ENCODE results near the gene CNIH2. TPM values are rescaled to one million over a fixed set of nuclear protein-coding genes. Genes with fewer than 3 reads are reported as not detected.

CNIH2 gene
- polyA plus RNA-seq, 1 donor = 2.3 TPM

- no peak for DNase-seq (ENCODE audit: low read depth)
These were observed 51.2 kb downstream of the CNIH2 start for GRCh38 chr11:66329165-66329673.

- DNase-seq (ENCODE audit: low read depth) = no peak
These were observed 53.0 kb downstream of the CNIH2 start for GRCh38 chr11:66330931-66331330.

- DNase-seq (ENCODE audit: low read depth) = no peak
These were observed 53.8 kb downstream of the CNIH2 start for GRCh38 chr11:66331542-66332370.

- no peak for DNase-seq (ENCODE audit: low read depth)
These were observed 54.6 kb downstream of the CNIH2 start for GRCh38 chr11:66332371-66333219.

- DNase-seq (ENCODE audit: low read depth) = no peak
These were observed 55.4 kb downstream of the CNIH2 start for GRCh38 chr11:66333220-66333877.

Other genes with a start within 250 kb of the CNIH2 start
- gene GAL3ST3, start 229.0 kb upstream of the CNIH2 start, polyA plus RNA-seq (ENCODE audit: insufficient read length) = 0.78 TPM
- 121 TPM for gene SF3B2, start 225.8 kb upstream of the CNIH2 start, polyA plus RNA-seq (ENCODE audit: insufficient read length)
- 28.3 TPM for gene PACS1, start 207.9 kb upstream of the CNIH2 start, polyA plus RNA-seq (ENCODE audit: insufficient read length)
- 19.0 TPM for gene KLC2, start 20.5 kb upstream of the CNIH2 start, polyA plus RNA-seq (ENCODE audit: insufficient read length)
- 89.7 TPM for gene RAB1B, start 9.5 kb upstream of the CNIH2 start, polyA plus RNA-seq (ENCODE audit: insufficient read length)
- gene YIF1A, start 11.0 kb downstream of the CNIH2 start, polyA plus RNA-seq (ENCODE audit: insufficient read length) = 48.9 TPM
- not detected for gene TMEM151A, start 13.7 kb downstream of the CNIH2 start, polyA plus RNA-seq (ENCODE audit: insufficient read length)
- 76.4 TPM for gene CD248, start 38.9 kb downstream of the CNIH2 start, polyA plus RNA-seq (ENCODE audit: insufficient read length)
- 12.1 TPM for gene RIN1, start 58.3 kb downstream of the CNIH2 start, polyA plus RNA-seq (ENCODE audit: insufficient read length)
- 21.8 TPM for gene BRMS1, start 66.9 kb downstream of the CNIH2 start, polyA plus RNA-seq (ENCODE audit: insufficient read length)
- gene B4GAT1, start 69.5 kb downstream of the CNIH2 start, polyA plus RNA-seq (ENCODE audit: insufficient read length) = 20.3 TPM
- gene SLC29A2, start 93.6 kb downstream of the CNIH2 start, polyA plus RNA-seq (ENCODE audit: insufficient read length) = 32.1 TPM
- 0.28 TPM for gene NPAS4, start 142.9 kb downstream of the CNIH2 start, polyA plus RNA-seq (ENCODE audit: insufficient read length)
- 50.0 TPM for gene MRPL11, start 160.7 kb downstream of the CNIH2 start, polyA plus RNA-seq (ENCODE audit: insufficient read length)
- gene PELI3, start 188.7 kb downstream of the CNIH2 start, polyA plus RNA-seq (ENCODE audit: insufficient read length) = 6.9 TPM
- gene DPP3, start 202.3 kb downstream of the CNIH2 start, polyA plus RNA-seq (ENCODE audit: insufficient read length) = 24.0 TPM
- gene BBS1, start 232.5 kb downstream of the CNIH2 start, polyA plus RNA-seq (ENCODE audit: insufficient read length) = 17.8 TPM

Data from forelimb muscle (tissue), 1 donor.